GM12878 (cell line): ENCODE results near the gene MYPN. TPM values are rescaled to one million over a fixed set of nuclear protein-coding genes. Genes with fewer than 3 reads are reported as not detected.

Experiments used
- CBFB ChIP-seq: IDR thresholded peaks from 2 replicates; pipeline ENCODE4 v1.6.1; 2016; ENCODE audit warnings: antibody characterized with exemption, low read depth
- CEBPZ ChIP-seq: fragments of 150-350 bp; IDR thresholded peaks from 2 replicates; pipeline ENCODE4 v1.6.1; 2016; ENCODE audit warnings: low read depth, low read length
- CREB1 ChIP-seq: IDR thresholded peaks from 2 replicates; pipeline ENCODE4 v1.6.1; 2012; ENCODE audit warnings: low read depth, mild to moderate bottlenecking, inconsistent platforms
- ETV6 ChIP-seq, 2 experiments: fragments of 450-650 bp in 1 of 2; IDR thresholded peaks in 1 of 2; conservative IDR thresholded peaks in 1 of 2; 2 replicates each; pipeline ENCODE4 v1.6.1; 2014; ENCODE audit warnings: antibody characterized with exemption in 1 of 2, borderline replicate concordance in 1 of 2, low read depth in 1 of 2, mild to moderate bottlenecking in 1 of 2, moderate library complexity in 1 of 2
- HDGF ChIP-seq: fragments of 450-650 bp; IDR thresholded peaks from 2 replicates; pipeline ENCODE4 v1.6.1; 2016; ENCODE audit warnings: antibody characterized with exemption
- IRF5 ChIP-seq: fragments of 450-650 bp; IDR thresholded peaks from 2 replicates; pipeline ENCODE4 v1.6.1; 2017; ENCODE audit warnings: borderline replicate concordance
- NFYB ChIP-seq: IDR thresholded peaks from 2 replicates; pipeline ENCODE4 v1.6.1; 2011; ENCODE audit warnings: low read depth, mild to moderate bottlenecking, low read length, improper control_type of control experiment, moderate library complexity; ENCODE audit not compliant: insufficient read depth
- NR2F1 ChIP-seq: fragments of 450-650 bp; conservative IDR thresholded peaks from 2 replicates; pipeline ENCODE4 v1.6.1; 2017; ENCODE audit warnings: mild to moderate bottlenecking
- PAX5 ChIP-seq: IDR thresholded peaks from 2 replicates; pipeline ENCODE4 v1.6.1; 2011; ENCODE audit warnings: low read depth, low read length, borderline replicate concordance
- POLR2AphosphoS2 ChIP-seq: IDR thresholded peaks from 2 replicates; pipeline ENCODE4 v1.6.1; 2011; ENCODE audit warnings: low read depth, mild to moderate bottlenecking, low read length, improper control_type of control experiment, moderate library complexity
- RELA ChIP-seq: fragments of 450-650 bp; IDR thresholded peaks from 2 replicates; pipeline ENCODE4 v1.8.0; 2014; ENCODE audit warnings: borderline replicate concordance; ENCODE audit not compliant: partially characterized antibody
- SIN3A ChIP-seq: IDR thresholded peaks from 2 replicates; pipeline ENCODE4 v1.6.1; 2012; ENCODE audit warnings: low read depth, low read length, improper control_type of control experiment
- SMAD1 ChIP-seq: fragments of 450-650 bp; IDR thresholded peaks from 2 replicates; pipeline ENCODE4 v1.6.1; 2018; ENCODE audit warnings: mild to moderate bottlenecking, low read depth; ENCODE audit not compliant: partially characterized antibody
- SPI1 ChIP-seq: IDR thresholded peaks from 2 replicates; pipeline ENCODE4 v1.6.1; 2011; ENCODE audit warnings: low read depth, mild to moderate bottlenecking, low read length, moderate library complexity, borderline replicate concordance; ENCODE audit not compliant: insufficient read depth
- TAF1 ChIP-seq: IDR thresholded peaks from 2 replicates; pipeline ENCODE4 v1.6.1; 2011; ENCODE audit warnings: mild to moderate bottlenecking, low read depth, low read length, borderline replicate concordance
- TCF12 ChIP-seq: IDR thresholded peaks from 2 replicates; pipeline ENCODE4 v1.6.1; 2011; ENCODE audit warnings: low read depth, mild to moderate bottlenecking, low read length
- WRNIP1 ChIP-seq: IDR thresholded peaks from 2 replicates; pipeline ENCODE4 v1.6.1; 2011; ENCODE audit warnings: low read depth, low read length, improper control_type of control experiment, borderline replicate concordance
- ZBED1 ChIP-seq: IDR thresholded peaks from 2 replicates; pipeline ENCODE4 v1.6.1; 2016; ENCODE audit warnings: borderline replicate concordance
- ZNF207 ChIP-seq: fragments of 450-650 bp; IDR thresholded peaks from 2 replicates; pipeline ENCODE4 v1.6.1; 2014; ENCODE audit warnings: antibody characterized with exemption, mild to moderate bottlenecking, borderline replicate concordance
- ZNF687 ChIP-seq: fragments of 450-650 bp; IDR thresholded peaks from 2 replicates; pipeline ENCODE4 v1.6.1; 2017; ENCODE audit warnings: mild to moderate bottlenecking, moderate library complexity
- ZSCAN29 ChIP-seq: fragments of 450-650 bp; IDR thresholded peaks from 2 replicates; pipeline ENCODE4 v1.6.1; 2017; ENCODE audit warnings: mild to moderate bottlenecking, moderate library complexity
- ZZZ3 ChIP-seq: IDR thresholded peaks from 2 replicates; pipeline ENCODE4 v1.6.1; 2011; ENCODE audit warnings: low read depth; ENCODE audit not compliant: control insufficient read depth, insufficient read length
- polyA plus RNA-seq, 11 experiments: library from polyadenylated mRNA; depleted of rRNA in 4 of 11; unstranded in 6 of 11; stranded (reverse) in 5 of 11; fragments of >200 nt; fragmentation: Nextera tagmentation in 4 of 11; fragmentation: Illumina TruSeq in 1 of 11; extraction: Ambion mirVana in 4 of 11; extraction: Trizol in 1 of 11; gene quantifications; 1 replicate in 1 of 11; 2 replicates in 10 of 11; pipeline versions ENCODE4 v1.2.1 to v1.2.3, GENCODE V29; 2011 to 2016; ENCODE audit warnings: inconsistent platforms in 2 of 11, missing spikeins in 2 of 11, low read depth in 1 of 11
- total RNA-seq, 4 experiments: library from RNA; depleted of rRNA in 3 of 4; stranded (reverse); fragments of >200 nt in 3 of 4; fragmentation: Illumina TruSeq in 1 of 4; extraction: Trizol in 1 of 4; gene quantifications; 2 replicates each; pipeline versions ENCODE4 v1.2.1 to v1.2.3, GENCODE V29; 2013 to 2021

Gene MYPN
- total and polyA plus RNA-seq, 10 of the 15 experiments (the other 5 are each of a cell fraction or from before 2014, with no cell fraction given), result 0.01 to 0.02 TPM; not detected in 8

- no peak for TF ChIP-seq IRF5
- TF ChIP-seq SMAD1, result peak; percentile 79
- TF ChIP-seq NFYB, result no peak
- TF ChIP-seq ETV6 (conservative IDR thresholded peaks at IDR 0.05 in 1 of 2, IDR thresholded peaks at IDR 0.05 in 1 of 2; ENCODE audit: borderline replicate concordance in 1 of 2, low read depth in 1 of 2), result peak in 1 of 2 experiments; percentile 13; a peak in 1 of 4 replicates
- TF ChIP-seq ZNF687, result no peak
- peak; percentile 89 for TF ChIP-seq HDGF
- TF ChIP-seq TCF12, result 0 out of 2 replicates have a peak, but pooled peaks have one; percentile 29
- TF ChIP-seq POLR2AphosphoS2, result 0 out of 2 replicates have a peak, but pooled peaks have one; percentile 49
- peak; percentile 82 for TF ChIP-seq NR2F1
- TF ChIP-seq SPI1, result no peak
- peak; percentile 41; the same call in 1 of the 2 replicates for TF ChIP-seq CREB1
- TF ChIP-seq ZZZ3, result no peak
- peak; percentile 68 for TF ChIP-seq CBFB
- TF ChIP-seq TAF1, result peak; percentile 68
- TF ChIP-seq ZBED1, result no peak
- peak; percentile 81 for TF ChIP-seq PAX5
- TF ChIP-seq CEBPZ, result no peak
- TF ChIP-seq ZNF207, result peak; percentile 70; the same call in 1 of the 2 replicates
- peak; percentile 32 for TF ChIP-seq RELA
- TF ChIP-seq WRNIP1, result no peak
- no peak for TF ChIP-seq ZSCAN29
- TF ChIP-seq SIN3A, result peak; percentile 76; the same call in 1 of the 2 replicates
These were observed 34.3 kb upstream of the MYPN start, which contains the start of gene HERC4 (continued) for GRCh38 chr10:68074775-68075549.
